H1 (cell line): ENCODE results near the gene ZFP36L2. TPM values are rescaled to one million over a fixed set of nuclear protein-coding genes. Genes with fewer than 3 reads are reported as not detected.

ENCODE experiments used
- CTCF ChIA-PET: fragments of 300-600 bp; sonication (Branson Sonifier 250); formaldehyde crosslinking; loops from one replicate; lab custom pipeline; 2021; ENCODE audit not compliant: partially characterized antibody; lab: Charles Lee
- POLR2A ChIA-PET: fragments of 300-600 bp; sonication (Branson Sonifier 250); formaldehyde crosslinking; loops from one replicate; lab custom pipeline; 2021; ENCODE audit warnings: inconsistent platforms; ENCODE audit not compliant: partially characterized antibody; lab: Charles Lee
- DNase-seq, 2 experiments: peaks; one replicate each; pipeline versions ENCODE4 v3.0.0 to v3.0.0-alpha.2; 2010 to 2022; ENCODE audit warnings: low spot score in 2 of 2, low read depth in 1 of 2, mixed read lengths in 1 of 2
- FAIRE-seq: peaks from 2 replicates; lab custom pipeline; 2011; peaks lifted over from hg19 to GRCh38; lab: Jason Lieb, UNC
- H2AFZ ChIP-seq: 2 replicates; pipeline ENCODE4 v1.8.1; 2012; ENCODE audit warnings: low read length, inconsistent platforms
- H2AK5ac ChIP-seq: 2 replicates; pipeline ENCODE4 v1.6.1; 2013; ENCODE audit warnings: low read depth, low read length
- H2BK120ac ChIP-seq: replicated peaks from 2 replicates; pipeline ENCODE3; 2013; ENCODE audit warnings: low read depth, low read length, inconsistent platforms
- H2BK12ac ChIP-seq: 2 replicates; pipeline ENCODE4 v1.6.1; 2013; ENCODE audit warnings: low read depth, low read length
- H2BK15ac ChIP-seq: 2 replicates; pipeline ENCODE4 v1.6.1; 2013; ENCODE audit warnings: low read length
- H2BK20ac ChIP-seq: 2 replicates; pipeline ENCODE4 v1.6.1; 2013; ENCODE audit warnings: low read length
- H2BK5ac ChIP-seq: 2 replicates; pipeline ENCODE4 v1.6.1; 2013; ENCODE audit warnings: low read depth, low read length
- H3K14ac ChIP-seq: 2 replicates; pipeline ENCODE4 v1.6.1; 2013; ENCODE audit warnings: inconsistent platforms; ENCODE audit not compliant: insufficient read length
- H3K18ac ChIP-seq: 2 replicates; pipeline ENCODE4 v1.6.1; 2013; ENCODE audit warnings: low read length; ENCODE audit errors: extremely low read depth
- H3K23ac ChIP-seq: 2 replicates; pipeline ENCODE4 v1.6.1; 2013; ENCODE audit warnings: inconsistent platforms; ENCODE audit not compliant: insufficient read length
- H3K23me2 ChIP-seq: 2 replicates; pipeline ENCODE4 v1.6.1; 2013; ENCODE audit warnings: low read depth, low read length
- H3K27ac ChIP-seq: 2 replicates; pipeline ENCODE4 v1.6.1; 2011; ENCODE audit warnings: low read depth, low read length, inconsistent platforms
- H3K27me3 ChIP-seq, 4 experiments: replicated peaks in 1 of 4; 1 replicate in 1 of 4; 2 replicates in 3 of 4; pipeline versions ENCODE4 v1.6.1 to v1.8.1; 2011 to 2013; ENCODE audit warnings: low read length in 3 of 4, mild to moderate bottlenecking in 3 of 4, inconsistent platforms in 2 of 4, mixed read lengths in 2 of 4, moderate library complexity in 1 of 4; ENCODE audit not compliant: control insufficient read depth in 3 of 4, insufficient read depth in 3 of 4; ENCODE audit errors: extremely low read depth in 1 of 4
- H3K36me3 ChIP-seq, 4 experiments: 2 replicates each; pipeline versions ENCODE4 v1.6.1 to v1.8.1; 2011 to 2013; ENCODE audit warnings: mild to moderate bottlenecking in 4 of 4, low read length in 3 of 4, moderate library complexity in 2 of 4, control low read depth in 1 of 4, inconsistent platforms in 1 of 4; ENCODE audit not compliant: insufficient read depth in 4 of 4, control insufficient read depth in 2 of 4
- H3K4ac ChIP-seq: replicated peaks from 2 replicates; pipeline ENCODE3; 2013; ENCODE audit warnings: low read length, low read depth, mixed read lengths, inconsistent platforms; ENCODE audit not compliant: insufficient read length
- H3K4me1 ChIP-seq, 4 experiments: replicated peaks in 1 of 4; 1 replicate in 1 of 4; 2 replicates in 3 of 4; pipeline versions ENCODE4 v1.6.1 to v1.8.1; 2011 to 2013; ENCODE audit warnings: low read length in 3 of 4, inconsistent platforms in 2 of 4, mixed read lengths in 1 of 4; ENCODE audit not compliant: insufficient read depth in 4 of 4, control insufficient read depth in 3 of 4
- H3K4me2 ChIP-seq, 2 experiments: 2 replicates each; pipeline versions ENCODE4 v1.6.1 to v1.8.1; 2011 to 2013; ENCODE audit warnings: low read depth in 2 of 2, low read length in 2 of 2, control low read depth in 1 of 2, inconsistent platforms in 1 of 2, mild to moderate bottlenecking in 1 of 2; ENCODE audit not compliant: insufficient read depth in 1 of 2
- H3K4me3 ChIP-seq, 4 experiments: fragments of 200-600, 300-600 bp in 1 of 4; sonication (generic), shearing (Covaris generic), sonication (Bioruptor Twin) in 1 of 4; 2 replicates each; pipeline versions ENCODE4 v1.5.1 to v1.8.1; 2011 to 2016; ENCODE audit warnings: low read length in 4 of 4, low read depth in 3 of 4, control low read depth in 2 of 4, inconsistent platforms in 2 of 4, mild to moderate bottlenecking in 2 of 4, mixed read lengths in 1 of 4, moderate library complexity in 1 of 4; ENCODE audit not compliant: insufficient read depth in 2 of 4; ENCODE audit errors: extremely low read depth in 1 of 4
- H3K56ac ChIP-seq: replicated peaks from 2 replicates; pipeline ENCODE3; 2013; ENCODE audit warnings: low read depth, mild to moderate bottlenecking, mixed read lengths, low read length, inconsistent platforms; ENCODE audit not compliant: insufficient read length
- H3K79me1 ChIP-seq: 2 replicates; pipeline ENCODE4 v1.6.1; 2013; ENCODE audit warnings: low read depth, low read length, control low read depth
- H3K79me2 ChIP-seq, 2 experiments: 2 replicates each; pipeline versions ENCODE4 v1.6.1 to v1.8.1; 2012 to 2013; ENCODE audit warnings: low read length in 2 of 2, mild to moderate bottlenecking in 2 of 2, inconsistent platforms in 1 of 2; ENCODE audit not compliant: insufficient read depth in 2 of 2, control insufficient read depth in 1 of 2
- H3K9ac ChIP-seq, 4 experiments: replicated peaks in 1 of 4; 1 replicate in 1 of 4; 2 replicates in 3 of 4; pipeline versions ENCODE4 v1.6.1 to v1.8.1; 2011 to 2013; ENCODE audit warnings: low read depth in 3 of 4, low read length in 3 of 4, control low read depth in 2 of 4, mild to moderate bottlenecking in 2 of 4, moderate library complexity in 2 of 4, inconsistent platforms in 1 of 4; ENCODE audit errors: extremely low read depth in 1 of 4
- H3K9me3 ChIP-seq, 2 experiments: 2 replicates each; pipeline versions ENCODE4 v1.6.1 to v1.8.1; 2012 to 2013; ENCODE audit warnings: mild to moderate bottlenecking in 2 of 2, moderate library complexity in 2 of 2, control low read depth in 1 of 2, inconsistent platforms in 1 of 2, low read depth in 1 of 2, low read length in 1 of 2, mixed read lengths in 1 of 2; ENCODE audit not compliant: insufficient read depth in 2 of 2
- H4K20me1 ChIP-seq, 2 experiments: replicated peaks in 1 of 2; 2 replicates each; pipeline versions ENCODE3 to v1.8.1; 2011 to 2013; ENCODE audit warnings: inconsistent platforms in 2 of 2, low read length in 2 of 2, mild to moderate bottlenecking in 1 of 2; ENCODE audit not compliant: insufficient read depth in 2 of 2, control insufficient read depth in 1 of 2
- H4K5ac ChIP-seq: 2 replicates; pipeline ENCODE4 v1.6.1; 2013; ENCODE audit warnings: low read length, low read depth, mixed read lengths, inconsistent platforms; ENCODE audit not compliant: insufficient read length
- H4K8ac ChIP-seq: 2 replicates; pipeline ENCODE4 v1.8.0; 2013; ENCODE audit warnings: mild to moderate bottlenecking, moderate library complexity, low read length, inconsistent platforms; ENCODE audit not compliant: insufficient read depth; ENCODE audit errors: extremely low read depth
- H4K91ac ChIP-seq: replicated peaks from 2 replicates; pipeline ENCODE3; 2013; ENCODE audit warnings: low read length, mixed read lengths, inconsistent platforms; ENCODE audit not compliant: insufficient read length
- POLR2A ChIP-seq, 2 experiments: IDR thresholded peaks; 1 replicate in 1 of 2; 2 replicates in 1 of 2; pipeline ENCODE4 v1.6.1; 2011; ENCODE audit warnings: low read depth in 2 of 2, low read length in 2 of 2, mild to moderate bottlenecking in 2 of 2; ENCODE audit errors: control extremely low read depth in 1 of 2
- YY1 ChIP-seq: IDR thresholded peaks from 2 replicates; pipeline ENCODE4 v1.6.1; 2011; ENCODE audit warnings: low read depth, mild to moderate bottlenecking, low read length
- WGBS, 2 experiments: shearing (Covaris generic) in 1 of 2; methylation state at CpG; one replicate each; pipeline versions ENCODE4 v1.1.6 to v1.1.7; 2013 to 2015; ENCODE audit warnings: low lambda C conversion rate in 2 of 2, mixed read lengths in 2 of 2, inconsistent platforms in 1 of 2, low coverage in 1 of 2, missing lambda C conversion rate in 1 of 2; ENCODE audit not compliant: insufficient replicate concordance in 2 of 2, insufficient coverage in 1 of 2, insufficient read length in 1 of 2; ENCODE audit errors: extremely low coverage in 1 of 2, missing lambda C conversion rate in 1 of 2; 5-methylcytosine and 5-hydroxymethylcytosine counted together
- polyA plus RNA-seq, 7 experiments: library from polyadenylated mRNA; depleted of rRNA in 3 of 7; stranded (reverse) in 5 of 7; unstranded in 2 of 7; fragments of >200 nt in 5 of 7; fragments of 200-250 nt in 2 of 7; gene quantifications; 1 replicate in 5 of 7; 2 replicates in 1 of 7; 4 replicates in 1 of 7; pipeline versions ENCODE4 v1.2.1 to v1.2.3, GENCODE V29; 2011 to 2013; ENCODE audit warnings: missing spikeins in 2 of 7, mixed read lengths in 2 of 7
- total RNA-seq: library from RNA; stranded (reverse); fragmentation: NEBNext Ultra II Directional; extraction: Animal tissue kit (Norgen Biotek cat#: 25700); gene quantifications from 2 replicates; pipeline ENCODE4 v1.2.1, GENCODE V29; 2021

The ZFP36L2 gene
- total and polyA plus RNA-seq, 2 of the 8 experiments (the other 6 are each of a cell fraction or from before 2014, with no cell fraction given): 13.4 to 102 TPM

- FAIRE-seq: no peak
- H3K18ac ChIP-seq: peak overlapping the region; percentile 98
- H2BK12ac ChIP-seq: 0 out of 2 replicates have a peak overlapping the region, but pooled peaks have one; percentile 27
- no peak overlapping the region for H2BK20ac ChIP-seq
- H3K4me2 ChIP-seq: peak overlapping the region; percentile 80 to 81
- H3K23me2 ChIP-seq: peaks cover 3% of the 10 kb centered on the region
- H3K79me2 ChIP-seq: peaks cover 17 to 53% of the 10 kb centered on the region in 2 experiments
- H3K27ac ChIP-seq: peak overlapping the region; percentile 95
- H3K9ac ChIP-seq: peak overlapping the region; percentile 22 to 86 (median 82)
- peaks cover 11% of the 10 kb centered on the region in 2 experiments for H4K20me1 ChIP-seq
- H4K91ac ChIP-seq: peak overlapping the region; percentile 86
- peak overlapping the region; percentile 76 to 88 (median 85) for H3K4me3 ChIP-seq
- H2BK120ac ChIP-seq: peak overlapping the region; percentile 80
- H4K5ac ChIP-seq: peak overlapping the region; percentile 92
- no peaks in the 10 kb centered on the region for H3K27me3 ChIP-seq
- ChIA-PET POLR2A (interaction anchor here (0.6 to 2.5 kb wide), 20 partner anchors 8 to 448 kb away, joined by 3 to 32 read pairs (median 4); no protein-coding TSS in a partner anchor), CTCF (interaction anchor here (0.7 to 7.4 kb wide), 34 partner anchors 12 to 398 kb away, joined by 3 to 101 read pairs (median 8); no protein-coding TSS in a partner anchor)
- peak overlapping the region; percentile 98 for H4K8ac ChIP-seq
- H3K36me3 ChIP-seq: peaks cover 2 to 33% (median 17%) of the 10 kb centered on the region in 4 experiments; a peak in 6 of 8 replicates
- peak overlapping the region; percentile 93 for H2BK5ac ChIP-seq
- H3K14ac ChIP-seq: no peak overlapping the region
- no peak overlapping the region for H2AFZ ChIP-seq
- peak overlapping the region; percentile 75 for H3K4ac ChIP-seq
- H2AK5ac ChIP-seq: no peak overlapping the region
- peak overlapping the region; percentile 98 for H3K56ac ChIP-seq
- no peak overlapping the region for H3K23ac ChIP-seq
- peak in 1 of 2 experiments; percentile 85 for DNase-seq
- peaks cover 5 to 16% (median 10%) of the 10 kb centered on the region in 4 experiments; a peak in 5 of 7 replicates for H3K4me1 ChIP-seq
- no peaks in the 10 kb centered on the region for H3K9me3 ChIP-seq
- no peak overlapping the region for H2BK15ac ChIP-seq
- H3K79me1 ChIP-seq: no peaks in the 10 kb centered on the region
- 1% methylated on average over 49 of the region's 77 CpGs; no CpG with 5 or more reads in 1 of the 2 experiments for WGBS, 2 experiments
- TF ChIP-seq YY1 (no peak), POLR2A (IDR thresholded peaks at IDR 0.05; ENCODE audit: control extremely low read depth in 1 of 2, low read depth in 2 of 2, low read length in 2 of 2) (peak in 1 of 2 experiments; percentile 33; a peak in 2 of 3 replicates)
Observed at GRCh38 chr2:43226955-43227829, 786 bp upstream of the ZFP36L2 start.
